NCI-H128 (cell line): ENCODE results near the gene UVRAG.
"Not testable (repeated sequence)": the region's sequence is repeated elsewhere in the genome, so short reads cannot be mapped to it uniquely, and the experiment has no call there.

Experiments
- DNase-seq: peaks from one replicate; lab custom pipeline; 2025; ENCODE audit not compliant: unreplicated experiment; lab: John Stamatoyannopoulos, UW

Gene UVRAG

GRCh38 chr11:76048763-76049162, 233.8 kb downstream of the UVRAG start:
- peak; percentile 88 for DNase-seq

GRCh38 chr11:76049511-76049910, 234.5 kb downstream of the UVRAG start:
- DNase-seq, result no peak

- DNase-seq, result no peak
Measured at GRCh38 chr11:76051937-76052336, 236.9 kb downstream of the UVRAG start.

GRCh38 chr11:76054330-76054729, 239.3 kb downstream of the UVRAG start:
- no peak for DNase-seq

- DNase-seq, result no peak
Measured at GRCh38 chr11:76056876-76057275, 241.9 kb downstream of the UVRAG start.

- DNase-seq, result not testable (repeated sequence)
Measured at GRCh38 chr11:76060475-76061036, 245.5 kb downstream of the UVRAG start.

- no peak for DNase-seq
Measured at GRCh38 chr11:76062733-76063132, 247.7 kb downstream of the UVRAG start.

GRCh38 chr11:76064192-76064591, 249.2 kb downstream of the UVRAG start:
- no peak for DNase-seq

- DNase-seq, result no peak
Measured at GRCh38 chr11:76067099-76067498, 252.1 kb downstream of the UVRAG start.

GRCh38 chr11:76069001-76069400, 254.0 kb downstream of the UVRAG start:
- no peak for DNase-seq

- no peak for DNase-seq
Measured at GRCh38 chr11:76071090-76071489, 256.1 kb downstream of the UVRAG start.

GRCh38 chr11:76073724-76074123, 258.7 kb downstream of the UVRAG start:
- no peak for DNase-seq

GRCh38 chr11:76074148-76075095, 259.4 kb downstream of the UVRAG start:
- DNase-seq, result no peak

GRCh38 chr11:76075716-76076115, 260.7 kb downstream of the UVRAG start:
- no peak for DNase-seq

- not testable (repeated sequence) for DNase-seq
Measured at GRCh38 chr11:76076253-76076652, 261.2 kb downstream of the UVRAG start.

- DNase-seq, result no peak
Measured at GRCh38 chr11:76076749-76077148, 261.7 kb downstream of the UVRAG start.

GRCh38 chr11:76077575-76078150, 262.7 kb downstream of the UVRAG start:
- DNase-seq, result no peak

- DNase-seq, result not testable (repeated sequence)
Measured at GRCh38 chr11:76081084-76081483, 266.1 kb downstream of the UVRAG start.

GRCh38 chr11:76083563-76084451, 268.8 kb downstream of the UVRAG start:
- no peak for DNase-seq

GRCh38 chr11:76085270-76085669, 270.3 kb downstream of the UVRAG start:
- DNase-seq, result no peak
